Measurements from ENCODE around the gene RAD51.

Gene RAD51

GRCh38 chr15:40763801-40764628, 69.0 kb downstream of the RAD51 start, which contains the start of gene GCHFR:
Gene GCHFR (plus strand): TSS chr15:40764068. CDS start chr15:40764181, 113 bp downstream.
- DNase-seq (ENCODE audit: low read depth): no peak

DNA sequence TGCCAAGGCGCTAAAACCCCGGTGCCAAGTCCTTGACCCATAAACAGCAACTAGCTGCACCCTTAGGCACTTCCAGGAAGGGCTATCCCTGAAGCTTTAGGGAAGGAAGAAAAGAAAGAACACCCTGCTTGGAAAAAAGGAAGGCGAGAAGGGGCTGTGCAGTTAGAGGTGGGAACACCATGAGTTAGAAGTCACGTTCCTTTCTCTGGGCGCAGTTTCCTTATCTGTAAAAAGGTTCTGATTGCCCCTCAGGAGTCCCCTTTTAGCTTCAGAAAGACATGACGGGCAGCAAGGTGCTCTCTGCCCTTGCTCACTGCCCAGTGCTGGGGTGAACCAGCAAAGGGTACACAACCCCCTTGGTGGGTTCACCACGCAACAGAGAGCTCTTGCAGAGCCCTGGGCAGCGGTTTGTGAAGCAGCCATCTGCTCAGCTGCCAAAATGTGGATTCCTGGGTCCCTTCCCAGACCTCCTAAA, 69.7 kb downstream of the RAD51 start:
- DNase-seq (ENCODE audit: low read depth): no peak

DNA sequence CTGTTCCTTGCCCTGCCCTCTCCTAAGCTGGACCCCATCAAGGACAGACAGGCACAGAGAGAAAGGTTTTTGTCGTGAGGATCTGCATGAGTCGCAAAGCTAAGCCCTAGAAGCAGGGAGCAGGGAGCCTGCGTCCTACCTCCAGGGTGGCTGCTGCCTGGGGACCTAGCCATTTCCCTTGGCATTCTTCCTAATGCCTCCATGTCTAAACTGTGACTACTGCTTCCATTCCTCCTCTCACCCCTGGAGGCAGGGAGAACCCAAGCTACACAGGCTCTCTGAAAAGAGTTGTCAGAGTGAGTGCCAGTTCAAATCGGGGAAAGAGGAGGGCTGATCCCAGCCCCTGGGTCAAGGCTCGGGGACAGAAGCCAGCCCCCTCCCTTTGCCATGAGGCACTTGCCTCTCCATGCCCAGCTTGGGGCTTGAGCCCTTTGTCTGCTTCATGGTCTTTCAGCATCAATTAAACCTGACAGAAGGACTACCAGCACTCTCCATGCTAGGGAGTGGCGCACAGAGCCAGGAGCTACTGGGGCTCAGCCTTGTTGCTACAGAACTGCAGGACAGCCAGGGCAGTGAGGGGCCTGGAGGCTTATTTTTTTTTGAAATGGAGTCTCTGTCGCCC, 71.3 kb downstream of the RAD51 start:
- no peak for DNase-seq (ENCODE audit: low read depth)

DNA sequence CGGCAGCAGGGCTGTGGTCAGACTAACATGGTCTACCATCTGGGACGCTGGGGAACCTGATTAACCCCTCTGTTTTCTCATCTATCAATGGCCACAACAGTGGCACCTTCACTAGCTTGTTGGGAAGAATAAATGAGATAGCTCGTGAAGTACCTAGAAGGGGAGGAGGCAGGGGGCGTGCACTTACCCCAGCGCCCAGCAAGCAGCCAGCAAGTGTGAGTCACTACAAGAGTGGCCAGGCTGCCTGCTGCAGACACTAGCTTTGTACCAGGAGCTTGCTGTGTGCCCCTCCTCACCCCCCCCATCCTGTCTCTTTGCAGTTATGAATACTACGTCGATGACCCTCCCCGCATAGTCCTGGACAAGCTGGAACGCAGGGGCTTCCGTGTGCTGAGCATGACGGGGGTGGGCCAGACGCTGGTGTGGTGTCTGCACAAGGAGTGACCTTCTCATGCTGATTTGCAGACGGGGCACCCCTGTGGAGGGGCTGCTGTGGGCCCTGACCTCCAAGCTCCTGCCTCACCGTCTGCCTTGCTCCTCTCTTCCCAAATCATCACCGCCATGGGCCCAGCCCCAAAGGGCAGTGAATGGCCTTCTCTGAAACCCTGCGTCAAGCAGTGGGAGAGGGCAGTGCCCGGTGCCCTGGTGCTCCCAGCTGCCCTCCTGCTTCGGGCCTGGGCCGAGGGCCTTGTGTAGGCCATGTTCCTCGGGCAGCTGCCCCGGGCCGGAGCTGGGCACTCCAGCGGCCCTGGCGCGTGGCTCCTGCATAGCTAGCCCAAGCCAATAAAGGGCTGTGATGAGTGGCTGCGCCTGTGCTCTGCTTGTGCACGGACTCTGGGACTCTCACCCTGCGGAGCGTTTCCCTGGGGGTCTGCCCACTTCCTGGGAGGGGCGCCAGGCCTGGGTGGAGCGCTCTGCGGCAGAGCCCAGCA, 72.2 kb downstream of the RAD51 start:
- DNase-seq (ENCODE audit: low read depth): no peak

GRCh38 chr15:40767838-40768500, 73.0 kb downstream of the RAD51 start:
- DNase-seq (ENCODE audit: low read depth): no peak

GRCh38 chr15:40768521-40769273, 73.7 kb downstream of the RAD51 start:
- no peak for DNase-seq (ENCODE audit: low read depth)

GRCh38 chr15:40769274-40770146, 74.5 kb downstream of the RAD51 start, which contains the start of gene C15orf62:
Gene C15orf62 (plus strand): TSS chr15:40769980. CDS start chr15:40770496, 516 bp downstream.
- DNase-seq (ENCODE audit: low read depth): no peak

GRCh38 chr15:40770147-40770721, 75.3 kb downstream of the RAD51 start:
- no peak for DNase-seq (ENCODE audit: low read depth)

DNA sequence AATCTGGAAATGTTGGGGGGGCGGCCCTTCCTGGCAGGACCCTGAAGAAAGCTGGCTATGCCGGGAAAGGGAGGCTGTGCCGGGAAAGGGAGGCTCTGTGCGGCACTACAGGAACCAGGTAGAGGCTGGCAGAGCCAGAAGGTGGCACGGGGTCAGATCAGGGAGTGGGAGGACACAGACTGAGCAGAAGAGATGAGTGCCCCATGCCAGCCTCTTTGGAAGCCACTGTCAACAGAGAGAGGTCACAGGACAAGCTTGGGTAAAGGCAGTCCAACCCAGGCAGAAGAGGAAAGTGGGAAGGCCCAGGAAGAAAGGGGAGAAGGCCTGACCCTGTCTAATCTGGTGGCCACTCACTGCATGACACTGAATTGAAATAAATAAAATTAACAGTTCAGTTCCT, 76.3 kb downstream of the RAD51 start:
- DNase-seq (ENCODE audit: low read depth): no peak

- DNase-seq (ENCODE audit: low read depth): no peak
Measured at GRCh38 chr15:40772014-40772413, 77.0 kb downstream of the RAD51 start.

GRCh38 chr15:40773496-40773895, 78.5 kb downstream of the RAD51 start:
- no peak for DNase-seq (ENCODE audit: low read depth)

DNA sequence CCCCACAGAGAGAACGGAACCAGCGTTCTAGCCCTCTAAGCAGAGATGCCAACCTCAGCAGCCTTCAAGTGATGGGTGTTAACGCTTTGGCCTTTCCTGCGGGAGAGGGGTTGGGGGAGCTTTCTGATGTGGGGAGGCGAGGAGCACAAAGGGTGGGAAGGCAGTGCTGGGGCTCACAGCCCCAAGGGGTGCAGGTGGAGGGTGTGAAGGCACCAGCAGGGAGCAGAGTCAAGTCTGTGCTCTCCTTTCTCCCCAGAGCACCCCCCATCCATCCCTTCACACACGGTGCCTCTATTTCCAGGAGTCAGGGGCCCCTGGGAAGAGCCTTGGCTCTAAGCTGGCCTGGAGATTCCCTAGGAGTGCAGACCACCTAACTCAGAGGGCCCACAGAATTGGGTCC, 78.9 kb downstream of the RAD51 start:
- no peak for DNase-seq (ENCODE audit: low read depth)

GRCh38 chr15:40775007-40775406, 80.0 kb downstream of the RAD51 start:
- no peak for DNase-seq (ENCODE audit: low read depth)

GRCh38 chr15:40775740-40776536, 81.0 kb downstream of the RAD51 start:
- no peak for DNase-seq (ENCODE audit: low read depth)

DNA sequence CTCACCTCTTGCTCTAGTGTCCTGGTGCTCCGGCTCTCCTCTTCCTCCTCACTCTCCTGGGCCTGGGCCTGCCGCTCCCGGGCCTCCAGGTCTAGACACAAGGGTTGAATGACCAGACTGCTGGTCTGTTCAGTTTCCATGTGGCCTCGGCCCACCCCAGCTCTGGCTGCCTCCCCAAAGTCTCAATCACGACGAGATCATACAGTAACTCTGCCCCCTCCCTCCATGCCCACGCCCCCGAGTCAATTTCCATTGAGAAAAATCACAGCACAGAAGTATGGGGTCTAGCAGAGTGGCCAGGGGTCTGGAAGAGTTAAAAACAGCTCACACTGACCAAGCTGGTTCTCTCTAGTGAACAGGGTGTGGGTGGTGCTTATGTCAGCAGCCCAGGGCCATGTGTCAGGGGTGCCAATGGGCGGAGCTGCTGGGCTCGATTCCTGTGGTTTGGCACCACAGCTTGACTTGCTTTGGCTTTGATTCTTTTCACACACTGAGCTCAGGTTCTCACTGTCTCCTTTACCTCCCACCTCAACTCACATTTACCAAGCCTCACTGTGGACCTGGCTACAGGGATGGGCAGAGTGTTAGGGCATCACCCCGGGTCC, 81.7 kb downstream of the RAD51 start:
- DNase-seq (ENCODE audit: low read depth): peak; percentile 68
